Activated naive CD4-positive, alpha-beta T cell treated with anti-CD3 and anti-CD28 coated beads, Interleukin-2, amount 10 ng/mL, durations not matched to agents 7 days and 5 days (primary cell): ENCODE results near the gene ADPRS.

Source experiments
- CTCF ChIA-PET: fragments of 350-600 bp; sonication (Branson Sonifier 250); formaldehyde crosslinking; loops from one replicate; lab custom pipeline; 2021; ENCODE audit warnings: antibody characterized with exemption; lab: Charles Lee
- DNase-seq: peaks from one replicate; pipeline ENCODE4 v3.0.0-alpha.2; 2020
- H3K27ac Mint-ChIP-seq: one replicate; pipeline ENCODE4 v1.8.0; 2021; ENCODE audit warnings: mild to moderate bottlenecking, moderate library complexity, mixed read lengths
- H3K27me3 Mint-ChIP-seq: one replicate; pipeline ENCODE4 v1.8.0; 2021; ENCODE audit warnings: mild to moderate bottlenecking, mixed read lengths
- H3K36me3 Mint-ChIP-seq: one replicate; pipeline ENCODE4 v1.8.0; 2021; ENCODE audit warnings: mixed read lengths
- H3K4me1 Mint-ChIP-seq: one replicate; pipeline ENCODE4 v1.8.0; 2021; ENCODE audit warnings: mixed read lengths
- H3K4me3 Mint-ChIP-seq: one replicate; pipeline ENCODE4 v1.8.0; 2021; ENCODE audit warnings: mild to moderate bottlenecking, moderate library complexity, mixed read lengths
- H3K9me3 Mint-ChIP-seq: one replicate; pipeline ENCODE4 v1.8.0; 2021; ENCODE audit warnings: mixed read lengths

The ADPRS gene

DNA sequence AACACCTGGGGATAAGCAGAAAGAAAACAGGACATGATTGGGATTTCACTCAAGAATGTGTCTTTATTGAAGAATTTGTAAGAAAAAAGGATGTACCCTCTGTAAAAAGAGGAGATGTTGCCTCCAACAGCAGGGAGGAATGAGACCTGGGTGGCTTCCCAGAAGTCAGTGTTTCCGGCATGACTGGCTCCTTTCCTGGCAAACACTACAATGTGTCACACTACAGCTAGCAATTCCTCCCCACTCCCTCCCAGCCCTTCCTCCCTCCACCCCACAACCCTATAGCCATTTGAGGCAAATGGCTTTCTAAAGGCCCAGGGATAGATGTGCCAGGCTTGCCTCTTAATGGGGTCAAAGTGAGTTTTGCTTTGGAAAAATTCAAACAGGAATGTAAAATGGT, 47.8 kb downstream of the ADPRS start:
- Mint-ChIP-seq H3K9me3 (no peaks in the 10 kb centered on the region), H3K36me3 (peaks cover 25% of the 10 kb centered on the region), H3K4me3 (no peak overlapping the region), H3K4me1 (peaks cover 23% of the 10 kb centered on the region), H3K27ac (no peak overlapping the region), H3K27me3 (no peaks in the 10 kb centered on the region)
- no peak for DNase-seq
- CTCF ChIA-PET = interaction anchor here (5.3 kb wide), 1 partner anchor 34 kb away, joined by 127 read pairs; no protein-coding TSS in a partner anchor

DNA sequence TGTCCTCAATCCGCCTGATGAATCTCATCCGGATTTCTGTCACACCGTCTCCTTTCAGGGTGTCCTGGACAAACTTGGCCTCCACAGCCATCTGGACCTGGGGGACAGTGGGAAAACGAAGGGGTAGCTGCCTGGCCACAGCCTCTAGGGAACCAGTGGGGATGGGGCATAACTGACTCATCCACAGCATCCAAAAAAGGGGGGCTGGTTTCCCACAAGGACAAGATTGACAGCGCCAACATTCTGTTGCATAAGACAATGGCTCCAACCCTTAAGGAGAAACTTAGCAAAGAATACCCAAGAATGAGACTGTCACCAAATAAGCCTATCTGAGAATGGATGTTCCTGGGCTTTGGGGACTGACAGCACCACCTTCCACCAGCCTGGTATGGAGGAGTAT, 48.5 kb downstream of the ADPRS start:
- no peaks in the 10 kb centered on the region for H3K9me3 Mint-ChIP-seq
- CTCF ChIA-PET = no interaction called here
- no peak overlapping the region for H3K27ac Mint-ChIP-seq
- peaks cover 27% of the 10 kb centered on the region for H3K4me1 Mint-ChIP-seq
- H3K27me3 Mint-ChIP-seq = no peaks in the 10 kb centered on the region
- H3K36me3 Mint-ChIP-seq = peaks cover 27% of the 10 kb centered on the region
- no peak for DNase-seq
- H3K4me3 Mint-ChIP-seq = no peak overlapping the region

DNA sequence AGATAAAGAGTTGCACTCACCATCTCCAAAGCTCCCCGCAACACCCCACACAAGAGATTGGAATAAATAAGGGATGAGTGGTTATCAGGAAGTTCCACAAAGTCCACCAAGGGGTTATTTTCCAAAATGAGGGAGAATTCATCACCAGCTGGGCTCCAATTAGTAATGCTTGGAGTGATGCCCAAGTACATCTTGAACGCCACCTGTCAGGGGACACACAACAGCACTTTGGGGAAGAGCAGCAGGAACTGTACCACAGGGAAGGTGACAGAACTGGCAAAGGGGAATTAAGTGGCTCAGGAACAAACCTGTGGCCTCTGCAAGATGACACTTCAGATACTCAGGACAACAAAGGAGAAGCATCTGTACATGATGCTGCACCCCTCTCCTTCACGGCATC, 49.1 kb downstream of the ADPRS start:
- Mint-ChIP-seq H3K27ac (no peak overlapping the region), H3K4me3 (no peak overlapping the region), H3K9me3 (no peaks in the 10 kb centered on the region), H3K36me3 (peaks cover 27% of the 10 kb centered on the region), H3K27me3 (no peaks in the 10 kb centered on the region), H3K4me1 (peaks cover 28% of the 10 kb centered on the region)
- DNase-seq = no peak
- CTCF ChIA-PET = no interaction called here

DNA sequence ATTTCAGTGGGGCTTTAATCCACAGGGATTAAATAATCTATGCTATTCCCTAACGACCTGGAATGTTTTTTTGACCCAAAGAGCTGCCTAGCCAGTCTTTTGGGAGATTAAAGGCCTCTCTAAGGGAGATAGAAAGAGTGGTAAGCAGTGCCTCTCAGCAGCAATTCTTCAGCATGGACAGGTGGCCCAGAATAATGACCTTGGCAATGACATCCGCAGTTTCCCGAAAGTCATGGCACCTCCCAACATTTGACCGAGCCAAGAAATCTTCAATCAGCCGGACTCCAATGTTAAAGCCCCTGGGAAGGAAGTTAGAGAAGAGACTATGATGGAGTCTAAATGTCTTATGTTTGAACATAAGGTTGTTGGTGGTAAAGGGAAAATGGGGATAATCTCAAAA, 50.8 kb downstream of the ADPRS start:
- Mint-ChIP-seq H3K4me1 (peaks cover 34% of the 10 kb centered on the region), H3K36me3 (peaks cover 30% of the 10 kb centered on the region), H3K4me3 (no peak overlapping the region), H3K27ac (no peak overlapping the region), H3K27me3 (no peaks in the 10 kb centered on the region), H3K9me3 (no peaks in the 10 kb centered on the region)
- CTCF ChIA-PET = no interaction called here
- no peak for DNase-seq

GRCh38 chr1:36142121-36142520, 53.4 kb downstream of the ADPRS start:
- H3K27me3 Mint-ChIP-seq = no peaks in the 10 kb centered on the region
- peaks cover 37% of the 10 kb centered on the region for H3K4me1 Mint-ChIP-seq
- H3K9me3 Mint-ChIP-seq = no peaks in the 10 kb centered on the region
- H3K4me3 Mint-ChIP-seq = no peak overlapping the region
- no peak overlapping the region for H3K27ac Mint-ChIP-seq
- CTCF ChIA-PET = interaction anchor here (0.6 to 2.5 kb wide), 4 partner anchors 9 to 143 kb away, joined by 3 to 11 read pairs (median 3); no protein-coding TSS in a partner anchor
- DNase-seq = no peak
- peaks cover 36% of the 10 kb centered on the region for H3K36me3 Mint-ChIP-seq

DNA sequence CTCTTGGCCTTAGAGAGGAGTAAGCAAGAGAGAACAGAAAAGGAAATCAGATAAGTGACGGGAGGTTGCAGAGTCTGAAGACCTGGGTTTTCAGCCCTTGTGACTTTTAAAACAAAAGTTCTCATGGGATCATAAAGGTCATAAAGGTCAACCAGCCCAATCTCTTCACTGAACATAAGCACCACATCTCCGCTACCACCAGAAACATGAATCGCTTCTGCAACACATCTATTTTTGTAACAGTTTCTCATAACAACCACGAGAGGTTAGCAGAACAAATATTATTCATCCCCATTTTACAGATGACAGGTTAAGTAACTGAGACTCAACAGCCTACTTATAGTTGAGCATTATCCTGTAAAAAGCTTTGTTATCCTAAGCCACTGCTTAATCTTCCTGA, 54.7 kb downstream of the ADPRS start:
- CTCF ChIA-PET = interaction anchor here (1.3 to 2.5 kb wide), 2 partner anchors 45 to 199 kb away, joined by 3 to 11 read pairs; no protein-coding TSS in a partner anchor
- Mint-ChIP-seq H3K36me3 (peaks cover 28% of the 10 kb centered on the region), H3K27ac (no peak overlapping the region), H3K27me3 (no peaks in the 10 kb centered on the region), H3K4me3 (no peak overlapping the region), H3K4me1 (peaks cover 47% of the 10 kb centered on the region), H3K9me3 (no peaks in the 10 kb centered on the region)
- no peak for DNase-seq
